Measurements from ENCODE around the gene ADGRD2.

Gene ADGRD2

DNA sequence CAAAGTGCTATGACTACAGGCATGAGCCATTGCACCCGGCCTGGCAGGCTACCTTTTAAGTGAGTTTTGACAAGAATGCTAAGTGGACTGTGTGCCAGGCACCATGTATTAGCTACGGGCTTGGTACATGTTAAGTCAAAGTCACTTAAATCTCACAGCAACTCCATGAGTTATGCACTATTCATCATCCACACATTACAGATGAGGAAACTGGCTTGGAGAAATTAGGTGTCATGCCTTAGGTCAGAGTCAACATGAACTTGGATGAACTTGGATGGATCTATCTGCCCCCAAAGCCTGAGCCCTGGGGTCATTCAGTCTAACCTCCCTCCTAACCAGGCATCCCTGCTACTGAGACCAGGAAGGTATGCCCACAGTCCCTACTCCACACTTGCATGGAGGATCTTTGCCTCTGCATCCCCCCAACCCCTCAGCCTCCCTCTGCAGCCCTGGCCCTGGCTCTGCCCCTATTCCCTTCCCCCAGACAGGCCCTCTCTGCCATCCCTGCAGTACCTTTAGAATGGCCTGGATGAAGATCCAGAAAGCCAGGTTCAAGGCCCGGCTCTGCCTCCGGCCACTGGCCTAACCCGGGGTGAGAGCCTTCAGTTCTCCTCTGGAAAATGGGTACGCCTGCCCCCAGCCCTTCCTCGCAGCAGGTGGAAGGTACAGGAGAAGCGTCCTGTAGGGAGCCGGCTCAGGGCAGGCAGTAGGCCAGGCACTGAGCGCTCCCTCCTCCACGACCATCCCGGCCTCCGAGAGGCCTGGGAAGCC, 685 bp upstream of the ADGRD2 start:
- ChIA-PET CTCF (interaction anchor here (1.2 to 1.3 kb wide), 2 partner anchors 8 to 12 kb away, joined by 3 read pairs; no protein-coding TSS in a partner anchor), POLR2A (no interaction called here)
- TF ChIP-seq CTCF (IDR thresholded peaks at IDR 0.05; ENCODE audit: control extremely low read depth, extremely low read depth, low read depth, missing control alignments) = no peak

GRCh38 chr9:124450931-124451661, 845 bp downstream of the ADGRD2 start:
- ChIA-PET CTCF (interaction anchor here (1.2 to 1.7 kb wide), 3 partner anchors 10 to 85 kb away, joined by 3 to 5 read pairs (median 3); no protein-coding TSS in a partner anchor), POLR2A (interaction anchor here (0.5 kb wide), 1 partner anchor 9 kb away, joined by 3 read pairs; no protein-coding TSS in a partner anchor)
- DNase-seq (ENCODE audit: extremely low spot score) = peak; percentile 24
- no peak for TF ChIP-seq CTCF (IDR thresholded peaks at IDR 0.05; ENCODE audit: control extremely low read depth, extremely low read depth, low read depth, missing control alignments)

More for the DNA sequence above, 685 bp upstream of the ADGRD2 start:
- peak; percentile 17 for DNase-seq (ENCODE audit: extremely low spot score)

- TF ChIP-seq CTCF (IDR thresholded peaks at IDR 0.05; ENCODE audit: control extremely low read depth, extremely low read depth, low read depth, missing control alignments) = no peak
- CTCF ChIA-PET = interaction anchor here (1.0 to 1.7 kb wide), 3 partner anchors 32 to 326 kb away, joined by 3 to 5 read pairs (median 3); no protein-coding TSS in a partner anchor
- peak; percentile 14 for DNase-seq (ENCODE audit: extremely low spot score)
- POLR2A ChIA-PET = no interaction called here
Observed at GRCh38 chr9:124452326-124452725, 2.1 kb downstream of the ADGRD2 start.

- no peak for DNase-seq (ENCODE audit: extremely low spot score)
- ChIA-PET CTCF (interaction anchor here (1.0 to 1.7 kb wide), 3 partner anchors 28 to 326 kb away, joined by 3 to 5 read pairs (median 3); no protein-coding TSS in a partner anchor), POLR2A (no interaction called here)
- no peak for TF ChIP-seq CTCF (IDR thresholded peaks at IDR 0.05; ENCODE audit: control extremely low read depth, extremely low read depth, low read depth, missing control alignments)
Observed at GRCh38 chr9:124452841-124453585, 2.8 kb downstream of the ADGRD2 start.

DNA sequence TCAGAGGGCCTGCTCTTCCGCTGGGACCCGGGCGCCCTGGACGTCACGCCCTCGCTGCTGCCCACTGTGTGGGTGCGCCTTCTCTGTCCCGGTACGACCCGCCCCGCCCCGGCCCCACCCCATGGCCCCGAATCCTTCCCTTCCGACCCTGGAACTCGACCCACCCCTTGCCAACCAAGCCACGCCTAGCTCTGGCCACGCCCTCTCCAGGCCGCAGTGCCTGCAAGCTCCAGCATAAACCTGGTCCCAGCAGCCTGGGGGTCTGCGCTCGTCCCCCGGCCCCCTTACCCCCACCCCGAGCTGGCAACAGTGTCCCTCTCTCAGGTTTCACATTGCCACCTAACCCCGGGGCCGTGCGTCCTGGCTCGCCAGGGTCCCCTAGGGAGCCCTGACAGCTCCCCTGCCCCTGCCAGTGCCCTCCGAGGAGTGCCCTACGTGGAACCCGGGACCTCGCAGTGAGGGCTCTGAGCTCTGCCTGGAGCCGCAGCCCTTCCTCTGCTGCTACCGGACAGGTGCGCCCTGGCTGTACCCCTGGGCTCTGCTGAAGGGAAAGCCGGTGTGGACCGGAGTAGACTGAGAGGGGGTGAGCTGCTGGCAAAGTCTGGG, 3.4 kb downstream of the ADGRD2 start:
- no peak for TF ChIP-seq CTCF (IDR thresholded peaks at IDR 0.05; ENCODE audit: control extremely low read depth, extremely low read depth, low read depth, missing control alignments)
- no peak for DNase-seq (ENCODE audit: extremely low spot score)
- ChIA-PET POLR2A (no interaction called here), CTCF (interaction anchor here (1.1 kb wide), 1 partner anchor 29 kb away, joined by 3 read pairs; no protein-coding TSS in a partner anchor)

Measured in GM10248 (cell line).